GM12801 (cell line): ENCODE data around the gene CEMIP.

Experiments used
- TF ChIP-seq, protein P1 (sequence below): IDR thresholded peaks from one replicate; pipeline ENCODE4 v1.5.1; 2011; ENCODE audit warnings: control low read depth; ENCODE audit not compliant: insufficient read length; ENCODE audit errors: extremely low read depth

Gene CEMIP

GRCh38 chr15:80891006-80891405 lies 111.8 kb downstream of the CEMIP start:
- TF ChIP-seq, protein P1, sequence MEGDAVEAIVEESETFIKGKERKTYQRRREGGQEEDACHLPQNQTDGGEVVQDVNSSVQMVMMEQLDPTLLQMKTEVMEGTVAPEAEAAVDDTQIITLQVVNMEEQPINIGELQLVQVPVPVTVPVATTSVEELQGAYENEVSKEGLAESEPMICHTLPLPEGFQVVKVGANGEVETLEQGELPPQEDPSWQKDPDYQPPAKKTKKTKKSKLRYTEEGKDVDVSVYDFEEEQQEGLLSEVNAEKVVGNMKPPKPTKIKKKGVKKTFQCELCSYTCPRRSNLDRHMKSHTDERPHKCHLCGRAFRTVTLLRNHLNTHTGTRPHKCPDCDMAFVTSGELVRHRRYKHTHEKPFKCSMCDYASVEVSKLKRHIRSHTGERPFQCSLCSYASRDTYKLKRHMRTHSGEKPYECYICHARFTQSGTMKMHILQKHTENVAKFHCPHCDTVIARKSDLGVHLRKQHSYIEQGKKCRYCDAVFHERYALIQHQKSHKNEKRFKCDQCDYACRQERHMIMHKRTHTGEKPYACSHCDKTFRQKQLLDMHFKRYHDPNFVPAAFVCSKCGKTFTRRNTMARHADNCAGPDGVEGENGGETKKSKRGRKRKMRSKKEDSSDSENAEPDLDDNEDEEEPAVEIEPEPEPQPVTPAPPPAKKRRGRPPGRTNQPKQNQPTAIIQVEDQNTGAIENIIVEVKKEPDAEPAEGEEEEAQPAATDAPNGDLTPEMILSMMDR: no peak

DNA sequence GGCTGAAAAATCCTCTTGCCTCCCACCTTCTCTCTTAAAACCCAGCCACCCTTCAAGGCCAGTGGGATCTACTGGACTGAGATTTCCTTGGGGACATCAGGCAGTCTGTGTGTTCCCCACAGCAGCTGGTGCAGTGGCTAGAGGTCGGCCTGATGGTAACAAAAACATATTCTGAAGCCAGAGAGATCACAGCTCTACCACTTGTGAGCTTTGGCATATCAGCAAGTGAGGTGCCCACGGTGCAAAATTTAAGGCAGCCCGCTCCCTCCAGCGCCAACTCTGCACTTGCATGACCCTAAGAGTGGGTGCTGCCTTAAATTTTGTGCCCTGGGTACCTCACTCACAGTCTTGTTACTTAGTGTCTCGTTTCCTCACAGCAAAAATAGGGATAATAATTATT lies 113.2 kb downstream of the CEMIP start:
- TF ChIP-seq, protein P1: no peak

GRCh38 chr15:80893777-80894176 lies 114.6 kb downstream of the CEMIP start:
- TF ChIP-seq, protein P1: no peak

- TF ChIP-seq, protein P1: no peak
Measured at GRCh38 chr15:80895091-80895490, 115.9 kb downstream of the CEMIP start.

GRCh38 chr15:80895965-80896364 lies 116.8 kb downstream of the CEMIP start:
- TF ChIP-seq, protein P1: no peak

DNA sequence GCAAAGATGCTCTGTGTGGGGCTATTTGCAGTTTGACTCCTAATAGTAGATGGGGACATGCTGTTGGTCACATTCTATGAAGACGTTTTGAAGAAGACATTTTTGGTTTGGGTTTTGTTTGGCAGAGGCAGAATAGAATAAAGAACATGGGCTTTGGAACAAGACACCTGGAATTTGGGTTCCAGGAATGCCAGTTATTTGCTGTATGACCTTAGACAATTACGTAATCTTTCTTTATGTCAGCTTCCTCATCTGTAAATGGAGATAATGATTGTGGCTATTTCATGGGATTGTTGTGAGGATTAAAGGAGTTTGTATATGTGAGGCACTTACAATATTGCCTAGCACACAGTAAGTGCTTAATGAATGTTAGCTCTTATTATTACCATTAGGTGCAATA lies 118.9 kb downstream of the CEMIP start:
- TF ChIP-seq, protein P1: no peak

DNA sequence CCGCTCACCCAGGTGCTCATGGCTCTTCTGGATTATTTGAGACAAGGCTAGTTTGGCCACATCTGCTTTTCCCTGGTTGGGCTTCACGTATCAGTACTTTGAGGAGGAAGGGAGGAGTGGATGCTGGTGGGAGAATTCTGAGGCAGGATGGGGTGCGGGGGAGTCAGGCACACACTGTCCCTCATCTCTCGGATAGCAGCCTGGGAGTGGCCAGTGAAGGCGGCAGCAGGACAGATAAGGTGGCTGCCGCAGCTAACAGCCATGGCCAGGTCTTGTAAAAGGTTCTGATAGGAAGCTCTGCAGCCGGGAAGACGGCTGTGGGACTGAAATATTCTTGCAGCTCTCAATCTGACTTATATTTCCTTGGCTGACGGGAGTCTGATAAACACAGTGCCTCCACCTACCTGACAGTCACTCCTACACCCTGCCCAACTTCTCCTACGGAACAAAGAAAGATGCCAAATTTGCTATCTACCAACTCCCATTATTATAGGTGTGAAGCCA lies 123.2 kb downstream of the CEMIP start:
- TF ChIP-seq, protein P1: no peak

DNA sequence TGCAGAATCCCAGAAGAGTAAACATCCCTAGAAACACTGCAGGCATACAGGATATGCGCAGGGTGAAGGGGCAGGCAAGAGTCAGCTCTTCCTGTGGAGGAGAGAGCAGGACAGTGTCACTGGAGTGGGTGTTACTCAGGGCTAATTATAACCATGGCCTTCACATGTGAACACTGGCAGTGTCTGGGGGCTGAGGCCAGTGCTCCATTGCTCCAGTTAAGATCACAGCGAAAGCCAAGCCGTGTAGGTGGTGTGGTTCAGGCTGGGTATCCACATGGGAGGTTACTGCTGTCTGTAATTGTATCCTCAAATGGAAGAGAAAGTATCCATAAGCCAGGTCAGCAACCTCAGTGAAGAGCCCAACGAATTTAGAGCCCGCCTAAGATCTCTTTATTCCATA lies 125.8 kb downstream of the CEMIP start:
- TF ChIP-seq, protein P1: no peak
